ENCODE measurements around the gene EFCAB8.

The EFCAB8 gene

DNA sequence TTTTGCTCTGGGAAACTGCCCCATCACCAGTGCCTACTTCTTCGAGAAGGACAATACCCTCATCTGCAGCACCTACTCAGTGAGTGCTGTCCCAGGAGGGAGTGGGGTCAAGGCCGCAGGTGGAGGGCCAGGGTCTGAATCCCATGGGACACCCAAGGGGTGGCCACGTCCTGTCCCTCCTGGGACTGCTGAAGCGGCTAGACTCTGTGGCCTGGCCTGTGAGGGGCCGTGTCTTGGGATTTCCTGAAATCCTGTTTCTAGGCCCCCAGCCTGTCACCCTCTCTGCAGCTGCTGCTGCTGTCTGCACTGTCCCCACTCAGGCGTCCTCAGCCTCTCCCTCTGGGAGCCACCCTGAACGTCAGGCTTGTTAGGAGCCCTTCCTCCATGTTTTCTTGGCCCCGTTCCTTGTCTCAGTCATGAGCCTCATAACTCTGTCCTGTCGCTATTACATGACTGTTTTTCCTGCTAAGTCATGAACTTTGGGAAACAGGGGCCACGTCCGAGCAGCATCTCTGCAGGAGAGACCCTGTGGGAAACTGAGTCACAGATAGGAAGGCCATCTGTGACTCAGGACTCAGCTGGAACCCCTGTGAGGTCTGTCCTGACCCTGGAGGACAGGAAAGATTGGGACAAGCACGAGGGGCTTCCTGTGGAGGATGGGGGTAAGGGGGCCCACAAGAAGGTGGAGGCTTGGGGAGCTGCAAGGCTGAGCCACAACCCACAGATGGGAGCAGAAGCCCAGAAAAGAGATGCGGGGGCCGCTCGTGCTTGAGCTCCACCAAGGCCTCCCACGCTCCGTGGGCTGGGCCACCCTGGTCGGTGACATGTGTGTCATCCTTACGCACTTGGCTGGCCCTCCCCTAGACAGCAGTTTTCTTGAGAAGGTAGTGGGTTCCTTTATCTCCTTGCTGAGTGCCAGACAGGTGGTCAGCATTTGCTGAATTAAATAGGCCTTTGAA, 49.9 kb downstream of the EFCAB8 start:
- H3K4me3 ChIP-seq (ENCODE audit: low read depth, low read length) = no peak overlapping the region
- TF ChIP-seq, protein P1, sequence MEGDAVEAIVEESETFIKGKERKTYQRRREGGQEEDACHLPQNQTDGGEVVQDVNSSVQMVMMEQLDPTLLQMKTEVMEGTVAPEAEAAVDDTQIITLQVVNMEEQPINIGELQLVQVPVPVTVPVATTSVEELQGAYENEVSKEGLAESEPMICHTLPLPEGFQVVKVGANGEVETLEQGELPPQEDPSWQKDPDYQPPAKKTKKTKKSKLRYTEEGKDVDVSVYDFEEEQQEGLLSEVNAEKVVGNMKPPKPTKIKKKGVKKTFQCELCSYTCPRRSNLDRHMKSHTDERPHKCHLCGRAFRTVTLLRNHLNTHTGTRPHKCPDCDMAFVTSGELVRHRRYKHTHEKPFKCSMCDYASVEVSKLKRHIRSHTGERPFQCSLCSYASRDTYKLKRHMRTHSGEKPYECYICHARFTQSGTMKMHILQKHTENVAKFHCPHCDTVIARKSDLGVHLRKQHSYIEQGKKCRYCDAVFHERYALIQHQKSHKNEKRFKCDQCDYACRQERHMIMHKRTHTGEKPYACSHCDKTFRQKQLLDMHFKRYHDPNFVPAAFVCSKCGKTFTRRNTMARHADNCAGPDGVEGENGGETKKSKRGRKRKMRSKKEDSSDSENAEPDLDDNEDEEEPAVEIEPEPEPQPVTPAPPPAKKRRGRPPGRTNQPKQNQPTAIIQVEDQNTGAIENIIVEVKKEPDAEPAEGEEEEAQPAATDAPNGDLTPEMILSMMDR (IDR thresholded peaks at IDR 0.05; ENCODE audit: borderline replicate concordance, insufficient read depth, low read depth, low read length) = no peak

DNA sequence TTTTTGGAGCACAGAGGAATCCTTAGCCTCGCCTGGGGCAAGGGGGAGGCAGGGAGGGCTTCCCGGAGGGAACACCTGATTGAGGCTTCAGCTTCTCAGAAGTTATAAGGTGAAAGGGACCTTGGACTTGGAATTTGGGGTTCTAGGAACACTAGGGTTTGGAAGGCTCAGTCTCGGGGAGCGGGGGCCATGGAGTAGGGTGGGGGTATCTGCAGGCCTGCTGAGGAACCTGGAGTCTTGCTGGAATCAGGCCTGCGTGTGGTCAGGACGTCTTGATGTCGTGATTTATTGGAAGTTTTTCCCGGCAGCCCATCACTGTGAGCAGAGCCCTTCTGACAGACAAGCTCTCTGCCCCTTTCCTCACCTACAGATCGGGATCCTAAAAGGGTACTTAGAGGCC, 50.7 kb downstream of the EFCAB8 start:
- no peak overlapping the region for H3K4me3 ChIP-seq (ENCODE audit: low read depth, low read length)
- TF ChIP-seq, protein P1 (IDR thresholded peaks at IDR 0.05; ENCODE audit: borderline replicate concordance, insufficient read depth, low read depth, low read length) = no peak

DNA sequence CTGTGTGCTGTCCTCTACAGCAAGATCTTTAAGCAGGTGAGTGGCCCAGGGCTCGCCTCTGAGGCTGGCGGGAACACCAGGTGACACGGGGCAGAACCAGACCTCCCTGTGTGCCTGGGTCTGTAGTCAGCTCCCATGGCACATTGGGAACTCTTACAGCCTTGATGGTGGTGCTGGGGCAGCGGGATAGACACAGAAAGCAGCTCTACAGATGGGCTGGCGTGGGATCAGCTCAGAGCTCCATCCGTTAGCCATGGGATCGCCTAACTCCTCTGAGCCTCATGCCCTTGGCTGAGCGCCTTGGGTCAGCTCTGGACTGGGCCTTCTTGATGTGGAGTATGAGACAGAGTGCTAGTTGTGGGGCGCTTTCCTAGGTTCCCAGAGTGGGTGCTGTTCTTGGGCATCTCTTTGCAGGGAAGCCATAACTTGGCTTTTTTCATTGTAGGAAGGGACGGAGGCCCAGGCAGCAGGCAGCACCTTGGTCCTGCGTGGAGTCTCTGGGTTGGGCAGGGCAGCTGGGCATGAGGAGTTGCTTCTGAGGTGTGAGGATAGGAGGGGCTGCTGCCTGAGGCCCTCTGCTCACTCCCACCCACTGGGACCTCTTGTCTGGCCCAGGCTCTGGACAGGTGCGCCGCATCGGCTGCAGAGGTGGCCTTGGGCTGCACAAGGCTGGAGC, 51.3 kb downstream of the EFCAB8 start:
- TF ChIP-seq, protein P1 (IDR thresholded peaks at IDR 0.05; ENCODE audit: borderline replicate concordance, insufficient read depth, low read depth, low read length) = no peak
- H3K4me3 ChIP-seq (ENCODE audit: low read depth, low read length) = no peak overlapping the region

DNA sequence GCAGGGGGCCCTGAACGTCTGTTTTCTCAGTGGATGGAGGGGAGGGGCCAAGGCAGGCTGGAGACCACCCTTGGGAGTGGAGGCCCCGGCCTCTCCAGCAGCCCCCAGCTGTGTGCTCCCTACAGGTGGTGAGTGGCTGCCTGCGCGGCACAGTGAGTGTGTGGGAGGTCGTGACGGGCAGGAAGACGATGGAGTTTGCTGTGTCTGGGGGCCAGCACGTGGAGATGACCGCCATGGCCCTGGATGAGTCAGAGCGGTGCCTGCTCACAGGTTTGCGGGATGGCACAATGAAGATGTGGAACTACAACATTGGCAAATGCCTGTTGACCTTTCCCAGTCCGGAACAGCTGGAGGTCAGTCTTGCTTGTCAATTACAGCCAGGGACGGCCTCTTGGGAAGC, 52.6 kb downstream of the EFCAB8 start:
- H3K4me3 ChIP-seq (ENCODE audit: low read depth, low read length) = no peak overlapping the region
- TF ChIP-seq, protein P1 (IDR thresholded peaks at IDR 0.05; ENCODE audit: borderline replicate concordance, insufficient read depth, low read depth, low read length) = no peak

DNA sequence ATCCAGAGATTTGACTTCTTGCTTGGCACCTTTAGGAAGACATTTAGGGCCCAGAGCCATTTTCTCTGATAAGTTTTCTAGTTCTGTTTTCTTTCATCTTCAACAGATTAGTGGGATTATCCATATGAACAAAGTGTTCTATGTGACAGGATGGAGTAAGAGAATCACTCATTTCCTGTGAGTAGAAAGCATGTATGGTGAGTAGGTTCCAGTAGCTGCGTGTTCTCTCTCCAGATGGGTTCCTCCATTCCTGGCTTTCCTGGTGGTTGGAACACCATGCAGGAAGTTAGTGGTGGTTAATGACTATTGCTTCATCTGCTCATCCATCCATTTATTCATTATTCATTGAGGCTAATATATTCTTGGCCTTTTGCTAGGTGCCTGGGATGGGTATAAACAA, 54.0 kb downstream of the EFCAB8 start:
- H3K4me3 ChIP-seq (ENCODE audit: low read depth, low read length) = no peak overlapping the region
- TF ChIP-seq, protein P1 (IDR thresholded peaks at IDR 0.05; ENCODE audit: borderline replicate concordance, insufficient read depth, low read depth, low read length) = no peak

DNA sequence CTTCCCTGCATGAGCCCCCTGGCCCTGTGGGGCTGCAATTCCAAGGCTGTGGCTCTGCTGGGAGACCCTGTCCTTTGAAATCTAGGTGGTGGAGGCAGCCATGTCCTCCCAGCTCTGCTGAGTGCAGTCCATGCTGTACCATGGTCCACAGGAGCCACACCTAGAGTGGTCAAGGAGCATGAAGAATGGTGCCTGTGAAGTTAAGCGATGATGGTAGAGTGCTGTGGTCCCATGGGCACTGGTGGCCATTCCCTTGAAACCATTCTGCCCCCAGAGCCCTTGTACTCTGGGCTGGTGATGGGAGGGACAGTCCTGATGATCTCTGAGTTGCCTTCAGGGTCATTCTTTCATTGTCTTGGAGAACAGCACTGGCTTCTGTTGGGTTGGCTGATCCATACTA, 55.3 kb downstream of the EFCAB8 start:
- TF ChIP-seq, protein P1 (IDR thresholded peaks at IDR 0.05; ENCODE audit: borderline replicate concordance, insufficient read depth, low read depth, low read length) = no peak
- no peak overlapping the region for H3K4me3 ChIP-seq (ENCODE audit: low read depth, low read length)
